Midbrain (tissue), 1 donor: ENCODE measurements around the gene SAFB.

Source experiments
- DNase-seq: peaks from one replicate; lab custom pipeline; 2025; lab: John Stamatoyannopoulos, UW

SAFB gene

DNA sequence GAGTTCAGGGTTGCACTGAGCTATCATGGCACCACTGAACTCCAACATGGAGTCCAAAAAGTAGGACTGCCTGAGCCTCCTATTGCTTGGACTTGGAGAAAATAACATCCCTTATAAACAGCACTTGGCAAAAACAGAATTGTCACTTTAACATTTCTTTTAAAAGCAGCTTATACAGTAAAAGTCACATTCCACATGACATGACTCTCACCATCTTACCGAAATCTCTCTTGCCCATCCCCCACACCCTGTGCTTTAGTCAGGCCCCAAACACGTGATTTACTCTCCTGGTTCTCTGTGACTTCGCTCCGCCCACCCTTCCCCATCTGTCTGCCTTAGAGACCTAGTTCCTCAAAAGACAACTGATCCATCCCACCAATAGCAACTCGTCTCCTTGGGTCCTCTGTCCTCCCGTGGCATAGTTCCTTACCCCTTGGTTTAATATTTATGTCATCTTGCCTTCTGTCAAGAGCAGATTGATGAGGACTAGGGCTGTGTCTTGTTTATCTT, 4.6 kb downstream of the SAFB start:
- peak; percentile 25 for DNase-seq

DNA sequence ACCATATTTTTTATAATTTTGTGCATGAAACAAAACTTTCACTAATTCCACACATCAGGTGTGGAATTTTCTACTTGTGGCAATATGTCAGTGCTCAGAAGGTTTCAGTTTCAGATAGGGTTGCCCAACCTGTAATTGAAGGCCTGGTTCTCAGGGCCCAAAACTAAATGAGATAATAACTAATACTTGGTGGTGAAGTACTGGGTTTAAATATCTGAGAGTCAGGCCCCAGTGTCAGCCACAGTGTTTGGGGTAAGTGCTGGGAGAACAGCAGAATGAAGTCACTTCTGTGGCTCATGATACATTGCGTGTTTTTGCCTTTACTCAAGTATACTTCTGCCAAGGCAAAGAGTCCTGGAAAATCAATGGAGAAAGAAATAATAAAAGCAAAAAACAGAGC, 5.6 kb downstream of the SAFB start:
- DNase-seq, result no peak

DNA sequence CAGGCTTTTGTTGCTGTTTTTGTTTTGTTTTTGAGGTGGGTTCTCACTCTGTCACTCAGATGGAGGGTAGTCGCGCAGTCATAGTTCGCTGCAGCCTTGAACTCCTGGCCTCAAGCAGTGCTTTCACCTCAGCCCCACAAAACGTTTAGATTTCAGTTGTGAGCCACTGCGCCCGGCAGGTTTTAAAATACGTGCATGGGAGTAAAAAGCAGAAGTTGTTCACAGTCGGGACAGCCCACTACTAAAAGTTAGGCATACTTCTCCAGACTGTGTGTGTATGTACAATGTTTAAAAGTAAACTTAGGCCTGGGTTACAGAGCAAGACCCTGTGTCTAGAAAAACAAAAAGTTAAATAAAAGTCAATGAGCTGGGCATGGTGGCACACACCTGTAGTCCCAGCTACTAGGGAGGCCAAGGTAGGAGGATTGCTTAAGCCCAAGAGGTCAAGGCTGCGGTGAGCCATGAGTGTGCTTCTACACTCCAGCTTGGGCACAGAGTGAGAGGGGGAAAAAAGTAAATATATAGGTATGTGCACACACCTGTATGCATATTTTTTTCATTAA, 6.1 kb downstream of the SAFB start:
- DNase-seq, result no peak

DNA sequence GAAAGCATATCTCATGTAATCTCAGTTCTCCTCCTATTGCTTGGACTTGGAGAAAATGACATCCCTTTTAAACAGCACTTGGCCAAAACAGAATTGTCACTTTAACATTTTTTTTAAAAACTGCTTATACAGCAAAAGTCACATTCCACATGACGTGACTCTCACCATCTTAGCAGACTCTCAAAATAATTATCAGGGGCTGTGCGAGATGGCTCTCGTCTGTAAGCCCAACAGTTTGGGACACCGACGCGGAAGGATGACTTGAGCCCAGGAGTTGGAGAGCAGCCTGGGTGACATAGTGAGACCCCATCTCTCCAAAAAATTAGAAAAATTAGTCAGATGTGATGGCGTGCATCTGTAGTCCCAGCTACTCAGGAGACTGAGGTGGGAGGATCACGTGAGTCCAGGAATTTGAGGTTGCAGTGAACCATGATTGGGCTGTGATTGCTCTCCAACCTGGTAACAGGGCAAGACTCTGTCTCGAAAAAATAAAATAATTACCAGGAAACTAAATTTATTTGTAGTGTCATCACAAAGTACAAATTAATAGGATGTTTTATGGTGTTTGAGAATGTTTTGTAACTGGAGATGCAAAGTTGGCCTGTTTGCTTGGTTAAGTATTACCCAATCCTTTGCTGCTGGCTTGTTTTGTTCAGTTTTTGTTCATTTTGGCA, 8.8 kb downstream of the SAFB start:
- DNase-seq, result no peak

DNA sequence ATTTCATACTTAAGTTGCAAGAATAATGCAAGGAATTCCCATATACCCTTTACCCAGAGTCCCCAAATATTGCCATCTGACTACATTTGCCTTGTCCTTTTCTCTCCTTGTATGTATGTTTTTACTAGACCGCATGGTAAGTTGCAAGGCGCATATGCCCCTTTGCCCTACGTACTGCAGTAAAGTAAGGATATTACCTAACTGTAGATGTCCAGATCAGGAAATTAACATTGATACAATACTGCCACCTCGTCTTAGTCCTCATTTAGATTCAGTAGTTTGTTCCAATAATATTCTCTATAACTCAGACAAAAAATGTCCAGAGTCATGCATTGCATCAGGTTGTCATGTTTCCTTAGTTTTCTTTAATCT, 9.3 kb downstream of the SAFB start:
- DNase-seq, result no peak

DNA sequence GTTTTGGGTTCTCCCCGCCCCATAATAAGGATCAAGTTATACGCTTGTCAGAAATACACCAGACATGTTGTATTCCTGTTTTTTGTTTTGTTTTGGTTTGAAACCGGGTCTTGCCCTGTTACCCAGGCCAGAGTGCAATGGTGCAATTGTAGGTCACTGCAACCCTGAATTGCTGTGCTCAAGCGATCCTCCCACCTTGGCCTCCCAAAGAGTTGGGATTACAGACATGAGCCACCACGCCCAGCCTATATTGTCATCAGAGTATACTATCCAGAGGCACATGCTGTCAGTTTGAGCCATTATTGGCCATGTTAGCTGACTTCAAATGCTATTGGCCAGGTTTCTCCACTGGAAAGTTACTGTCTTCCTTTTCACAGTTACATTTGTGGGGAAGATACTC, 9.8 kb downstream of the SAFB start:
- no peak for DNase-seq

DNA sequence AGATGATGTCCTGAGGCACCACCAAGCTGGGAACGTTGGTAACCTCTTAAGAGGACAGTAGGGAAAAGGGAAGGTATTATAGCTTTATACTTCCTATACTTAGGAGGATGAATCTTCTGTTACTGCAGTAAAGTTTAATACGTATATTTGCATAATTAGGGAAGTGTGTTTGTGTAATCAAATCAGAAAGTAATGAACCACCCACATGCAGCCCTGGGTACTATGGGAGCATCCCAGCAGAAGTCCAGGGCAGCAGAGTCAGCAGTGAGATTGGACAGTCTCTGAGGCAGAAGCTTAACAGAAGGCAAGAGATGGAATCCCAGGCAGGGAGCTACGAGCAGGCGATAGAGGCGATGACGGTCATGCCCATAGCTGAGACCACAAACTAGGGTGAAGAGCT, 12.5 kb downstream of the SAFB start:
- DNase-seq, result no peak

DNA sequence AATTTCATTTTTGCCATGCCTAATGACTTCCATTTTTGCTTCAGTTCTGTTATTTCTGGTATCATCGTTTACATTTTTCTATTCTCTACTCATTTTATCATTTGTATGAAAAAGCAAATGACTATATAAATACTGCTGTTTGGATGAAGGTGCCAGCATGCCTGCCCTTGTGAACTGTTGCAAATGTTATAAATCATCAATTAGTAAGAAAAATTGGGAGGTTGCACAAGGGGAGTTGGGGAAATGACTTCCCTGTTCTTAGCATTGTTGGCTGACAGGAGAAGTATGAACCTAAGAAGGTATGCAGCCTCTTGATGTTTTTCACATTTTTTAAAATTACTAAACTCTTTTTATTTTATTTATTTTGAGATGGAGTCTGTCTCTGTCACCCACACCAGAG, 15.1 kb downstream of the SAFB start:
- no peak for DNase-seq

DNA sequence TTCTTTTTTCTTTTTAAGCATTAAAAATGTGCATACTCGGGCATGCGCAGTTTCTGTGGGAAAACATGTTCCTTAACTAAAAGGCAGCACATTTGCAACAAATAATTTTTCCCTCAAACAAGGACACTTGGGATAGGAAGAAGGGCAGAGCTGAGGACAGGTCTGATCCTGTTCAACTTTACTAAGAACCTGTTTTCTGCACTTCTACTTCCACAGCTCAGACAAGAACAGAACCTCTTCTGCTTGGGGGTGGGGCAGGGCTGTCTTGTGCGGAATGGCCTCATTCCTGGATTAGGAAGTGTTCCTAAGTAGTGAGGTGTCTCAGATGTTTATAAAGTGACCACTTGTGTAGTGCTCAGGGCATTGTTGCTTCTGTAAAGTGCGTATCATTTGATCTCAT, 18.3 kb downstream of the SAFB start:
- no peak for DNase-seq

DNA sequence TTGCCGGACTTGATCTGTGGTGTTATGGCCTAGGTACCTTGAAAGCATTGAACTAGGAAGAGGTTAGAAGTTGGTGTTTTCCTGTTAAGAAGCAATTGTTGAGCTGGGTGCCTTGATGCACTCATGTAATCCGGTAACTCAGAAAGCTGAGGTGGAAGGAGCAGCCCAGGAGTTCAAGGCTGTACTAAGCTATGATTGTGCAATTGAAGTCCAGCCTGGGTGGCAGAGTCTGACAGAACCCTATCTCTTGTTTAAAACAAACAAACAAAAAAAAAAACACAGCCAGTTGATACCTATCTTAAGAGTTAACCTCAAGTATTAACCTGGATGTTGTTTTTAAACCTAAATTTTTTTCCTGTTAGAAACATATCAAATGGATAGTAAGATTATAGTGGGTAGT, 19.3 kb downstream of the SAFB start:
- no peak for DNase-seq

DNA sequence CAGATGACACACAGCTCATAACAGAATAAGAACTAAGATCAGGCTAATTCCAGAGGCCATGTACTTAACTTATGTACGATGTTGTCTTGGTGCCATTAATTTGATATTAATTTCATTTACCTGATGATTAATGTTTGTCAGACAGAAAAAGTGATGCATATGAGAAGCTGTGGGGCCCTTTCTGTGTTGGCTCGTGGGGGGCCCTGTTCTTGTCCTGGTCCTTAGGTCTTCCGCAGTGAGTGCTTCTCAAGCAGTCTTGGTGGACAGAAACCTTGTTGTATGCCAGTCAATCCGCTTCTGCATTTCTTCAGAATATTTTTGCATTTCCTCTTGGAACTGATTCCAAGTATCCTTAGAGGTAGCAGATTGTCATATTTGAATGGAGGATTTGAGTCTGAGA, 20.2 kb downstream of the SAFB start:
- no peak for DNase-seq

DNA sequence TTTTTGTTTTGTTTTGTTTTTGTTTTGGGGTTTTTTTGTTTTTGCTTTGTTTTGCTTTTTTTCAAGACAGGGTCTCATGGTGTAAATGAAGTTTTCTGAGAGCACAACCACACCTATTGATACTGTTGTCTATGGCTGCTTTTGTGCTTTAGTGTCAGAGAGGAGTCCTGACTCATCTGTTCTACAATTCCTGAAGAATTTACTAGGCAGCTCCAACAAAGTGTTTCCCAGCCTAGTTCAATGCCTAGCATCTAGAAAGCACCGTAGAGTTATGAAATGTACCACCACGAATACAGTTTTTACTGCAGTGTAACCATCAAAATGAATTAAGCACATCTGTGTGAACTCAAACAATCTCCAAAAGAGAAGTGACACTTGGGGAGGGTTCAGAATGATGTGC, 21.2 kb downstream of the SAFB start:
- no peak for DNase-seq

DNA sequence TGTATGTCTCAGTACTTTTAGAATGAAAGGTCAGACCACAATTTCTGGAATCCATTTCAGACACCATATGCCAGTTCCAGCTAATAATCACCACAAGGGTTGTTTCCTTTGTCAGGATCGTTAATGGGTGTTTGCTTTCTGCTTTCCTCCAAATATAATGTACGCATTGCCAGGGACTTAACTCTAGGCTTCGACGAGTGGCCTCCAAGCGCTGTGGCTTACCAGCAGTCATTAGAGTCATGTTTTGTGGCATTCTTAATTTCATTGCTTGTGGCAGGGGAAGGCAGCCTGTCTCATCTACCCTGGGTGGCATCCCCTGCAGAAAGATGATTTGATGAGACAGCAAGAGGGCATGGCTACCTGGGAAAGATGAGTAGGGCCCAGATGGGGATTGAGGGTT, 22.5 kb downstream of the SAFB start:
- DNase-seq, result no peak

DNA sequence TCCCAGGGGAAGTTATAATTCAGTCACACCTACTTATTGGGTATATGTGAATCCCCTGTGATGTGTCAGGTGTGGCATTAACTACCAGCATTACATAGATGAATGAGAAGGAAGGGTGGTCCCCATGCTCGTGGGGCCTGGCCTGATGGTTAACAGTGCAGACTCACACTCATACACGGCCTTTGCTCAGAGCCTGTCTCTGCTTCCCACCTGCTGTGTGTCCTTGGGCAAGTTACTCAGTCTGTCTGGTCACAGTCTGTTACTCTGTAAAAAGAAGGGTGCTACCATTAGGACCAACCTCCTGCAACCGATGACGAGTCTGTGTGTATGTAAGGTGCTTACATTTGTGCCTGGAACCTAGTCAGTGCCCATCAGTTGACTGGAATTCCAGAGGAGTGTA, 23.8 kb downstream of the SAFB start:
- no peak for DNase-seq

DNA sequence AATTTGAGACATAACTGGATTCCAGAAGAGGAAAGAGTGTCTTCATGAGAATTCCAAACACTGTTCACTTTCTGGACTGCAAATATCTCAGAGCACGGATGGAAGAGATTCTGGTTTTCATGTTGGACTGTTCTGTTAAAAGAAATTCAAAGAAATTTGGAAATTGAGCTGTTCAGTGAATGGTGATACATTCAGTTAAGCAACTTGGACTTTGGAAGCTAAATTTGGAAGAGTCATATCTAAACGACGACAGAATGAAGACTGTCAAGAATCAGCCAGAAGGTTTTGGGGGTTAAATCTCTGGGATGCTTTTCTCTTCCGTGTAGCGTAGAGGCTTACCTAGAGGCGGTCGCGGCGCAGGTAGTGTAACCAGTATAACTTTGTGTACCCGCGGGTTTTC, 25.6 kb downstream of the SAFB start:
- DNase-seq, result no peak

DNA sequence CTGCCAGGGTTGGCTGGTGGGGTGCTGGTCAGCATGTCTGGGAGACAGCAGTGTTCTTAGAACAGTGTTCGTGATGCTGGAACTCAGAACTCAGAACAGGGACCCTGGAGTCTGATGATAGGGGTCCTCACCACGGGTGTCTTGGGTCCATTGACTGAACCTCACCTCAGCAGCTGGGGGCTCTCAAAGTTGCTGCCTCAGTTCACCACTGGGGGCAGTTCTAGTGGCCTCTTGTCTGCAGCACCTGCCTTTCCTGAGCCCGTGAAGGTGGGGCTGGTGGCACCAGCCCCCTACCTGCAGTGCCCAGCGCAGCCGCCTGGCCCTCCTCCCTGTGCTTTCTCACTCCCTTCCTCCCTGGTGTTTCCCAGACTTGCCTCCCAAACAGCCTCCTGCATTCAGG, 28.5 kb downstream of the SAFB start:
- no peak for DNase-seq

DNA sequence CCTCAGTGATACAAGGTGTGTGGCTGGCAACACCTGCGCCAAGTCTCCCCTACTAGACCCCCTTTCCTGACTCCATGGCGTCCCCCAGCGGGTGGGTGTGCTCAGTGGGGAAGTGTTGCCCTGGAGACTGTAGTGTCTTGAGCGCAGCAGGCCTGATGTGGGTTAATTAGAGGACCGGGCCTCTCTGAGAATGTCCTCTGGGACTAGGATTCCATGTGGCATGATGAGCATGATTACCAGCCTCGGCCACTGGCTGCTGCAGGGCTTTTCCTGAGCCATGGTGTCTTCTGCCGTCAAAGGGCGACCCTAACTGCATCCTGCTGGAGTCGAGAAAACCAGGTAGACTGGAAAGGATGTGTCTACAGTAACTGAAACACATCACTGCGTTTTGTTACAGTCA, 29.4 kb downstream of the SAFB start:
- no peak for DNase-seq

DNA sequence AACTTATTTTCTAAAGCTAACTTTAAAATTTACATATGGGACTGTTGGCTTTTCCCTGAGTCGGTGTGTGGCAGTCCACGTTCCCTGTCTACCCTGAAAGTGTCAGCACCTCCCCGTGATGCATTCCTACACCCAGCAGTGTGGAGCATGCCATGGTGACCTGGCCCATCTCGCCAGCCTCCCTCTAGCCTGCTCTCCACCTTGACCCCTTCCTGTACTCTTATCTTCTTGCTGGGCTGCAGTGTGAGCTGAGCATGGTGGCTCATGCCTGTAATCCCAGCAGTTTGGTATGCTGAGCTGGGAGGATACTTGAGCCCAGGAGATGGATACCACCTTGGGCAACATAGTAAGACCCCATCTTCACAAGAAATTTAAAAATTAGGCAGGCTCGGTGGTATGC, 32.0 kb downstream of the SAFB start:
- no peak for DNase-seq

DNA sequence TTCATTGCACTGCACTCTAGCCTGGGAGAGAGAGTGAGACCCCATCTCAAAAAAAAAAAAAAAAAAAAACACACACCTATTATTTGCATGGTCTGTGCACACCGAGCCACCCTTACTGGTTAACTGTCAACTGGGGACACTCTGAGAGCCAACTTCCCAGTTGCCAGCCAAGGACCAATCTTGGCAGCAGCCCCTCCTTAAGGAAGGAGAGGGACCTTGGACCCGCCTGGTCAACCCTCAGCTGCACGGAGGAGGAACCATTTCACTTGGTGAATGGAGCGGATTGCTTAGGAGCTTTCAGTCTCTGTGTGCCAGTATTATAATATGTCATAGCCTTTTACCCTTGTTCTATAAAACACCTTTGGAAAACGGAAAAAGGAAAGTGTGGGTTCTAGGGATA, 32.5 kb downstream of the SAFB start:
- DNase-seq, result no peak

DNA sequence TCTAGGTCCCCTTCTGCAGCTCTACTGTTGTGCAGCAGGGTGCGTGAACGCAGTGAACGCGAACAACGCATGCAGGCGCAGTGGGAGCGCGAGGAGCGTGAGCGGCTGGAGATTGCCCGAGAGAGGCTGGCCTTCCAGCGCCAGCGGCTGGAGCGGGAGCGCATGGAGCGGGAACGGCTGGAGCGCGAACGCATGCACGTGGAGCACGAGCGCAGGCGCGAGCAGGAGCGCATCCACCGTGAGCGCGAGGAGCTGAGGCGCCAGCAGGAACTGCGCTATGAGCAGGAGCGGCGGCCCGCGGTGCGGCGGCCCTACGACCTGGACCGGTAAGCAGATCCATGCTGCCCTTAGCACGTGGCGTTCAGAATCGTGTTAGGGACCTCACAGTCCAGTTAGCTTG, 38.6 kb downstream of the SAFB start:
- no peak for DNase-seq

DNA sequence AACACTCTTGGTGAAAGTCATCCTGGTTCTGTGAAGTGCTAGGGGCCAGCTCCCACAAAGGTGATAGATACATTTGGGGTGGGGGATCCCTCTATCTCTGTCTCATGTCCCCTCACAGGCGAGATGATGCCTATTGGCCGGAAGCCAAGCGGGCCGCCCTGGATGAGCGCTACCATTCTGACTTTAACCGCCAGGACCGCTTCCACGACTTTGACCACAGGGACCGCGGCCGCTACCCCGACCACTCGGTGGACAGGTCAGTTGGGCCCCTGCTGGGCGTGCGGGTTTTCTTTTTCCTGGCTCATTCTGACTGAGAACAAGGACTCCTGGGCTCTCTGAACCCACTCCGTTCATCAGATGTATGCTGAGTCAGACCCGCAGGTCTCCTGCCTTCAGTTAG, 41.0 kb downstream of the SAFB start:
- no peak for DNase-seq

DNA sequence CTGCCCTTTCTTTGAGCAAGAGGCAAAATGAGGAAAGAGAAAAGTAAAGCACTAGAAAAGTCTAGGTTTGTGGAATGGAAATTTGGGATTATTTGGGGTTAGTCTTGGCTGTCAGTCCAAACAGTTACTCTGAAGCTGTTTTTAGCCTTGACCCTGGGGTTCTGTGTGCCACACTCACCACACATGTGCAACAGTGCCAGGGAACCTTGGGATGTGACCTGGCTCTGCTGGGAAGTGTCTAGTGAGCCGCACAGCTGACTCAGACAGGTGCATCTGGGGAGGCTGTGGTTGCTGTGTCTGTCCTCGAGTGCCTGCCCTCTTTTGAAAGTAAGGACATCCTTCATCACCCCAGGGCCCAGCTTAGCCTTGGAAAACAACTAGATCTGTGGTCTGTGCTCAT, 41.6 kb downstream of the SAFB start:
- DNase-seq, result no peak

DNA sequence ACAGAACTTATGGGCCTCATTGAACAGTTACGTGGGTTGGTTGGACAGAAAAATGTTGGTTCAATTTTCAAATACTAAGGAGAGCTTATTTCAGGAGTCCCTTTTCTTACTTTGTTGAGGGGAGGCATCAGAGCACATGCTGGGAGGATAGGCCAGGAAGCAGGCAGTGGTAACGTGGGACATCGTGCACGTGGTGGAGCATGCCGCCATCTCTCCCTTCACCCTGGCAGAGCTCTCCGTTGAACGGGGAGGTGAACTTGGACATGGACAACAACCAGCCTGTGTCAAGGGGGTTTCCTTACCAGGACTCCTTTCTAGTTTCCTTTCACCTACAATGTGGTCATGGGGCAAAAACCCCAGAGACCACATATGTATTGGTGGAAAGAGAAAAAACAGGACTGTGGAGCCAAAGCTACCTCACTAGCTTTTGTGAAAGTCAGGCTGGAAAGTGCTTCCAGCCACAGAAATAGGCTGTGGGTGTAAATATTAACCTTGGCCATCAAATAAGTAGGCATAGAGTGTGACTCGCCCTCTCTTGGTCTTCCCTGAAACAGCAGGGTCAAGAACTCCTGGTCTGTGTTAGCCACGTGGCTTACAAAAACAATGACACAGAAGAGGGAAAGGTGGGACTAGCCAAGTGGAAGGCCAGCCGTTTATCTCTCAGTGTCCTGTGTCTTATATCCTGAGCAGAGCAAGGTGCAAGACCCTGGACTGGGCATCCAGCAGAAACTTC, 43.1 kb downstream of the SAFB start:
- DNase-seq, result no peak
